ENCODE data around the gene ETFB. TPM values are rescaled to one million over a fixed set of nuclear protein-coding genes. Genes with fewer than 3 reads are reported as not detected.

ETFB gene
- total RNA-seq, 2 donors from 2014 or later = 32.7 to 56.5 TPM

DNA sequence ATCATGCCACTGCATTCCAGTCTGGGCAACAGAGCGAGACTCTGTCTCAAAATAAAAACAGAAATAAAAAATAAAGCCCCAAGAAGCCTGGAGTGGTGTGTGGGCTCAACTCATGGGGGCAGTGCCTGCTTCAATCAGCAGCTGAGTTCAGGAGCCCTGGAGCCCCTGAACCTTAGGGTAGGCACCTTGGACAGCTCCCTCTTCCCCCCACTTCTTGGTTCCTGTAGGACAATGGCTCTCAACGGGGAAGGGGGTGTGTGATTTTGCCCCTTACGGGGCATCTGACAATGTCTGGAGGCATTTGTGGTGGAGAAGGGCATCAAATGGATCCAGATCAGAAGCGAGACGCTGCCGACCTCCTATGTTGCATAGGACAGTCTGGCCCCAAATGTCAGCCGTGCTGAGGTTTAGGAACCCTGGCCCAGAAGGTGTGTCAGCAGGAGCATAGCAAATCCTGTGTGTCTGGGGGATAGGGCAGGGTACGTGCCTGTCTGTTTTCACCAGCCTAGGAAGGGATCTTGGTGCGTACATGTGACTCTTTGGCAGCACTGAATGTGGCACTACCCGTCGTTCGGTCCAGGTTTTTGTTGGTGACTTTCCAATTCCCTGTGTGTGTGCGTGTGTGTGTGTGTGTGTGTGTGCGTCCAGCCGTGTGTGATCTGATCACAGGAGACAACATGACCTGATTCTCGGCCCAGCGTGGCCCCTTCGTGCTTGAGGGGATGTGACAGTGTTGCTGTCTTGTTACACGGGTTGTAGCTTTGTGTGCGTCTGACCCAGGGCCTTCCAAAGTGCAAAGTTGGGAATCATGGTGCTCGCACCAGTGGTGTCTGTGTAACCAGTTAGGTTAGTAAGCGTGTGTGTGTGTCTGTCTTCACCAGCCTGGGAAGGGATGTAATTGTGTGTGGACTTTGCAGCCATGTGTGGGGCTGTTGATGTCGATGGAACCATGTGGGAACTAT is 47.2 kb downstream of the ETFB start:
- Histone ChIP-seq H3K27me3 (replicated peaks; ENCODE audit: insufficient read depth) (no peaks in the 10 kb centered on the region), H3K27ac (no peak overlapping the region), H3K4me3 (no peak overlapping the region), H3K9me3 (no peaks in the 10 kb centered on the region), H3K36me3 (no peaks in the 10 kb centered on the region), H3K4me1 (ENCODE audit: control insufficient read depth in 1 of 2, low read depth in 2 of 2) (no peaks in the 10 kb centered on the region)
- DNase-seq (ENCODE audit: low spot score) (no peak), ATAC-seq (ENCODE audit: insufficient number of reproducible peaks, low FRiP score, low read depth) (no peak)
- TF ChIP-seq, protein P1, sequence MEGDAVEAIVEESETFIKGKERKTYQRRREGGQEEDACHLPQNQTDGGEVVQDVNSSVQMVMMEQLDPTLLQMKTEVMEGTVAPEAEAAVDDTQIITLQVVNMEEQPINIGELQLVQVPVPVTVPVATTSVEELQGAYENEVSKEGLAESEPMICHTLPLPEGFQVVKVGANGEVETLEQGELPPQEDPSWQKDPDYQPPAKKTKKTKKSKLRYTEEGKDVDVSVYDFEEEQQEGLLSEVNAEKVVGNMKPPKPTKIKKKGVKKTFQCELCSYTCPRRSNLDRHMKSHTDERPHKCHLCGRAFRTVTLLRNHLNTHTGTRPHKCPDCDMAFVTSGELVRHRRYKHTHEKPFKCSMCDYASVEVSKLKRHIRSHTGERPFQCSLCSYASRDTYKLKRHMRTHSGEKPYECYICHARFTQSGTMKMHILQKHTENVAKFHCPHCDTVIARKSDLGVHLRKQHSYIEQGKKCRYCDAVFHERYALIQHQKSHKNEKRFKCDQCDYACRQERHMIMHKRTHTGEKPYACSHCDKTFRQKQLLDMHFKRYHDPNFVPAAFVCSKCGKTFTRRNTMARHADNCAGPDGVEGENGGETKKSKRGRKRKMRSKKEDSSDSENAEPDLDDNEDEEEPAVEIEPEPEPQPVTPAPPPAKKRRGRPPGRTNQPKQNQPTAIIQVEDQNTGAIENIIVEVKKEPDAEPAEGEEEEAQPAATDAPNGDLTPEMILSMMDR (IDR thresholded peaks at IDR 0.05) = no peak

DNA sequence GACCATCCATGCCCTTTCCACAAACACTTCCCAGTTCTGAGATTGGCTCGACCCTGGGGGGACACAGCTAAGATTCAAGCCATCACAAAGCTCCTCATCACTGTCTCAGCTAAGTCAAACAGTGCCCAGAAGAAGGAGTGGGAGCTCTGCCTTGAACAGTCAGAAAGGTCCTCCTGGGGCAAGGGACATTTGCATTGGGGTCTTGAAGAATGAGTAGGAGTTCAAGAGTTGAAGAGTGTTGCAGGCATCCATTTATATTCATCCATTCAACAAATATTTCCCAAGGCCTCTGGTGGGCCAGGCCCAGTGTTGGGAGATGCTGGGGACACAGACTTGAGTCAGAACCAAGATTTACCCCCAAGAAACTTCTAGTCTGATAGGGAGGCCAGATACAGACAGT is 48.2 kb downstream of the ETFB start:
- Histone ChIP-seq H3K36me3 (no peaks in the 10 kb centered on the region), H3K4me3 (no peak overlapping the region), H3K9me3 (no peaks in the 10 kb centered on the region), H3K27me3 (replicated peaks; ENCODE audit: insufficient read depth) (no peaks in the 10 kb centered on the region), H3K4me1 (ENCODE audit: control insufficient read depth in 1 of 2, low read depth in 2 of 2) (no peaks in the 10 kb centered on the region), H3K27ac (no peak overlapping the region)
- ATAC-seq (ENCODE audit: insufficient number of reproducible peaks, low FRiP score, low read depth) (no peak), DNase-seq (ENCODE audit: low spot score) (no peak)
- TF ChIP-seq, protein P1 (IDR thresholded peaks at IDR 0.05) = no peak

DNA sequence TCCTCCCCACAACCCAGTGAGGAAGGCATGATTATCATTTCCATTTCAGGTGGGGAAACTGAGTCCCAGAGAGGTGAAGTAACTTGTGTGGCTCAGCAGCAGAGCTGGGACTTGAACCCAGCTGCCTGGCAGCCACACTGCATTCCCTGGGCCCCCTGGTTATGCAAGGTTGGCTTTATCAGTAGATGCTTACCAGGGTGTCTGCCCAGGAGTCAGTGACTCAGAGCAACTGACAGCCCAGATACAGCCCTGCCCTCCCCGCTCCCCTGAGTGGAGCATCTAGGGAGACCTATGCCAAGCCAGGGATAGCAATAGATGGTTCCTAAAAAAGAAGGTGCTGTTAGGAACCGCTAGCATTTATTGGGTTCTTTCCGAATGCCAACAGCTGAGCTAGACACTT is 48.8 kb downstream of the ETFB start:
- H3K4me1 ChIP-seq (ENCODE audit: control insufficient read depth in 1 of 2, low read depth in 2 of 2) = no peaks in the 10 kb centered on the region
- H3K9me3 ChIP-seq = no peaks in the 10 kb centered on the region
- TF ChIP-seq, protein P1 (IDR thresholded peaks at IDR 0.05) = no peak
- no peaks in the 10 kb centered on the region for H3K27me3 ChIP-seq (replicated peaks; ENCODE audit: insufficient read depth)
- H3K36me3 ChIP-seq = no peaks in the 10 kb centered on the region
- no peak overlapping the region for H3K27ac ChIP-seq
- DNase-seq (ENCODE audit: low spot score) (no peak), ATAC-seq (ENCODE audit: insufficient number of reproducible peaks, low FRiP score, low read depth) (no peak)
- H3K4me3 ChIP-seq = no peak overlapping the region

DNA sequence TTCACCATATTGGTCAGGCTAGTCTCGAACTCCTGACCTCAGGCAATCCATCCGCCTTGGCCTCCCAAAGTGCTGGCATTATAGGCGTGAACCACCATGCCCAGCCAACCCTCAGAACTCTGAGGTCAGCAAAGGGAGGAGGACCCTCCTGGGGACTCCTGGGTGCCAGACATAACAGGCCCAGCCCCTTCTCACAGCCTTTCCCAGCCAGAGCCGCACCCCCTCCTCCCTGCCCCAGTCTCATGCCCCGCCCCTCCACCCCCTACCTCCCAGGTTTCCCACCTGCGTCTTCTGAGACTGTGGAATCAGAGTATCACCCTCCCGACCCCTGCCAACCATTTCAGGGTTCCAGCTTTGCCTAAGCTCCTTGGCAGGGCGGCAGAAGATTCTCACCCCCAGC is 49.5 kb downstream of the ETFB start:
- no peak overlapping the region for H3K27ac ChIP-seq
- no peak overlapping the region for H3K4me3 ChIP-seq
- H3K9me3 ChIP-seq = no peaks in the 10 kb centered on the region
- H3K27me3 ChIP-seq (replicated peaks; ENCODE audit: insufficient read depth) = no peaks in the 10 kb centered on the region
- ATAC-seq (ENCODE audit: insufficient number of reproducible peaks, low FRiP score, low read depth) = no peak
- DNase-seq (ENCODE audit: low spot score) = no peak
- H3K4me1 ChIP-seq (ENCODE audit: control insufficient read depth in 1 of 2, low read depth in 2 of 2) = no peaks in the 10 kb centered on the region
- TF ChIP-seq, protein P1 (IDR thresholded peaks at IDR 0.05) = no peak
- H3K36me3 ChIP-seq = no peaks in the 10 kb centered on the region

DNA sequence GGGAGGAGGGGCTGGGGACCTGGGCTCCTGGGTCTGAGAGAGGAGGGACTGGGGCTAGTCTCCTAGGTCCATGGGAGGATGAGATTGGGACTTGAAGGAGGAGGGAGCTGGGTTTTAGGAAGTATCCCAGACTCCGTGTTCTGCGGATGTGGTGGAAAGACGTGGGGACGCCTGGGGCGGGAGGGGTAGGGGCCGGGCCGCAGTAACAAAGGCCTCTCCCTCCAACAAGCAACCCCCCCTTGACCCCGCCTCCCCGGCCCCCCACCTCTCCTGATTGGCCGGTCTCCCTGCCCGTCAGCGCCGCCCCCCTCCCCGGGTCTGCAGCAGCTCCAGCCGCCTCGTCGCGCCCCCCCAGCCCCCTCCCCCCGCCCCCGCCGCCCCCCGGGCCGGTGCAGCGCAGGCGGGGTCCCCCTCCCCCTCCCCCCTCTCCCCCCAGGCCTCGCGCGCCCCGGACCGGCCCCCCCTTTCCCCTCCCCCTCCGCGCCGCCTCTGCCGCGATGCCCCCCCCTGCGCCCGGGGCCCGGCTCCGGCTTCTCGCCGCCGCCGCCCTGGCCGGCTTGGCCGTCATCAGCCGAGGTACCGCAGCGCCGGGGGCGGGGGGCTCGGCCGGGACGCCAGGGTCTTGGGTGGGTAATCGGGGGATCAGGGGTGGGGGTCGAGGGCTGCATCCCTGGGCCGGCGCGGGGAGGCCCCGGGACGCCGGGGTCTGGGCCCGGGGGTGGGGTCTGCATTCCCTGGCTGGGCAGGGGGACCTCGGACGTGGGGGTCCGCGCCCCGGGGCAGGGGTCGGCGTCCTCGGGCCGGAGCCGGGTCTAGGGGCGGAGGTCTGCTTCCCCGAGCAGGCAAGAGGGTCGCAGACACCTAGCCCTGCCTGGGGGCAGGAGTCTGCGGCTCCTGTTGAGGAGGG is 54.6 kb downstream of the ETFB start, which contains the start of gene IGLON5:
TSS of gene IGLON5 (plus strand) at position 294 of the 907 bp plus-strand sequence. CDS start at position 498, 204 bp downstream.
- no peak within 1 kb of the TSS for H3K4me3 ChIP-seq
- no peak for ATAC-seq (ENCODE audit: insufficient number of reproducible peaks, low FRiP score, low read depth)
- no peak within 1 kb of the TSS for H3K27ac ChIP-seq
- H3K4me1 ChIP-seq (ENCODE audit: control insufficient read depth in 1 of 2, low read depth in 2 of 2) = no peaks in the 10 kb centered on the region
- DNase-seq (ENCODE audit: low spot score) = no peak
- peaks cover 7% of the 10 kb centered on the region for H3K9me3 ChIP-seq
- TF ChIP-seq, protein P1 (IDR thresholded peaks at IDR 0.05) = no peak
- H3K27me3 ChIP-seq (replicated peaks; ENCODE audit: insufficient read depth) = no peaks in the 10 kb centered on the region
- H3K36me3 ChIP-seq = no peaks in the 10 kb centered on the region
